Right atrium auricular region (tissue), 2 donors: Measurements from ENCODE around the gene OR52E2. TPM values are rescaled to one million over a fixed set of nuclear protein-coding genes. Genes with fewer than 3 reads are reported as not detected.

Experiments used
- DNase-seq: peaks from one replicate; pipeline ENCODE4 v3.0.0-alpha.2; 2019; ENCODE audit warnings: low spot score
- H3K27ac ChIP-seq, 2 donors: fragments of 200-600 bp; sonication (generic); 1 replicate in 1 of 2; 2 replicates in 1 of 2; pipeline ENCODE4 v1.5.1; 2016 to 2019
- H3K27me3 ChIP-seq, 2 donors: fragments of 200-600 bp; sonication (generic); one replicate each; pipeline versions ENCODE4 v1.5.1 to v1.6.0; 2017 to 2019
- H3K36me3 ChIP-seq: fragments of 200-600 bp; sonication (generic); one replicate; pipeline ENCODE4 v1.5.1; 2016
- H3K4me1 ChIP-seq, 2 donors: fragments of 200-600 bp; sonication (generic); one replicate each; pipeline versions ENCODE4 v1.5.1 to v1.6.0; 2017 to 2019
- H3K4me3 ChIP-seq, 2 donors: fragments of 200-600 bp; sonication (generic); 1 replicate in 1 of 2; 2 replicates in 1 of 2; pipeline ENCODE4 v1.5.1; 2017 to 2019; ENCODE audit warnings: mild to moderate bottlenecking in 1 of 2, moderate library complexity in 1 of 2
- H3K9me3 ChIP-seq, 2 donors: fragments of 200-600 bp; sonication (generic); one replicate each; pipeline ENCODE4 v1.5.1; 2019
- CTCF ChIP-seq, 2 donors: fragments of 200-600 bp; sonication (generic); IDR thresholded peaks; one replicate each; pipeline ENCODE4 v1.5.1; 2019; ENCODE audit warnings: antibody characterized with exemption in 2 of 2
- total RNA-seq, 2 donors: library from RNA; depleted of rRNA; stranded (reverse); fragments of >200 nt; gene quantifications; one replicate each; pipeline ENCODE4 v1.1.0, GENCODE V29; 2016

Gene OR52E2
- total RNA-seq, 2 donors from 2014 or later: not detected

GRCh38 chr11:5011254-5011653 lies 48.2 kb downstream of the OR52E2 start:
- Histone ChIP-seq H3K4me1 (no peaks in the 10 kb centered on the region), H3K36me3 (no peaks in the 10 kb centered on the region), H3K4me3 (no peak overlapping the region), H3K27me3 (no peaks in the 10 kb centered on the region), H3K9me3 (no peaks in the 10 kb centered on the region), H3K27ac (no peak overlapping the region)
- no peak for TF ChIP-seq CTCF (IDR thresholded peaks at IDR 0.05)
- DNase-seq: no peak

Other genes with a start within 250 kb of the OR52E2 start
- gene OR51F2, start 238.3 kb downstream of the OR52E2 start, total RNA-seq: not detected
- not detected for gene OR51S1, start 210.4 kb downstream of the OR52E2 start, total RNA-seq
- gene OR51T1, start 177.7 kb downstream of the OR52E2 start, total RNA-seq: not detected
- gene OR51A7, start 155.8 kb downstream of the OR52E2 start, total RNA-seq: not detected
- gene OR51G2, start 140.3 kb downstream of the OR52E2 start, total RNA-seq: not detected
- not detected for gene OR51G1, start 135.3 kb downstream of the OR52E2 start, total RNA-seq
- not detected for gene OR51A4, start 112.0 kb downstream of the OR52E2 start, total RNA-seq
- gene OR51A2, start 103.9 kb downstream of the OR52E2 start, total RNA-seq: not detected
- not detected for gene OR51L1, start 64.8 kb downstream of the OR52E2 start, total RNA-seq
- not detected for gene OR52J3, start 13.1 kb downstream of the OR52E2 start, total RNA-seq
- gene OR52E1, start 9.9 kb upstream of the OR52E2 start, total RNA-seq: not detected
- not detected for gene OR52A5, start 78.7 kb upstream of the OR52E2 start, total RNA-seq
- not detected for gene OR52A1, start 95.1 kb upstream of the OR52E2 start, total RNA-seq
- gene OR51V1, start 141.1 kb upstream of the OR52E2 start, total RNA-seq: not detected
- gene HBB, start 167.4 kb upstream of the OR52E2 start, total RNA-seq: 1,000 to 10,000 TPM; 1,514 to 1,650 TPM
- gene HBD, start 174.9 kb upstream of the OR52E2 start, total RNA-seq: 1 to 10 TPM; 2.1 to 2.4 TPM
- not detected for gene HBG1, start 190.2 kb upstream of the OR52E2 start, total RNA-seq
- gene HBG2, start 195.2 kb upstream of the OR52E2 start, total RNA-seq: under 1 TPM in 1 of 2 donors, not detected in 1; 0.90 TPM
- gene HBE1, start 210.3 kb upstream of the OR52E2 start, total RNA-seq: not detected
- gene OR51B4, start 242.3 kb upstream of the OR52E2 start, total RNA-seq: not detected